T-helper 2 cell (primary cell): Measurements from ENCODE around the gene HEBP2.

Source experiments
- DNase-seq, 5 experiments: peaks; one replicate each; pipeline versions ENCODE4 v3.0.0 to v3.0.0-alpha.2; 2012 to 2022

HEBP2 gene

DNA sequence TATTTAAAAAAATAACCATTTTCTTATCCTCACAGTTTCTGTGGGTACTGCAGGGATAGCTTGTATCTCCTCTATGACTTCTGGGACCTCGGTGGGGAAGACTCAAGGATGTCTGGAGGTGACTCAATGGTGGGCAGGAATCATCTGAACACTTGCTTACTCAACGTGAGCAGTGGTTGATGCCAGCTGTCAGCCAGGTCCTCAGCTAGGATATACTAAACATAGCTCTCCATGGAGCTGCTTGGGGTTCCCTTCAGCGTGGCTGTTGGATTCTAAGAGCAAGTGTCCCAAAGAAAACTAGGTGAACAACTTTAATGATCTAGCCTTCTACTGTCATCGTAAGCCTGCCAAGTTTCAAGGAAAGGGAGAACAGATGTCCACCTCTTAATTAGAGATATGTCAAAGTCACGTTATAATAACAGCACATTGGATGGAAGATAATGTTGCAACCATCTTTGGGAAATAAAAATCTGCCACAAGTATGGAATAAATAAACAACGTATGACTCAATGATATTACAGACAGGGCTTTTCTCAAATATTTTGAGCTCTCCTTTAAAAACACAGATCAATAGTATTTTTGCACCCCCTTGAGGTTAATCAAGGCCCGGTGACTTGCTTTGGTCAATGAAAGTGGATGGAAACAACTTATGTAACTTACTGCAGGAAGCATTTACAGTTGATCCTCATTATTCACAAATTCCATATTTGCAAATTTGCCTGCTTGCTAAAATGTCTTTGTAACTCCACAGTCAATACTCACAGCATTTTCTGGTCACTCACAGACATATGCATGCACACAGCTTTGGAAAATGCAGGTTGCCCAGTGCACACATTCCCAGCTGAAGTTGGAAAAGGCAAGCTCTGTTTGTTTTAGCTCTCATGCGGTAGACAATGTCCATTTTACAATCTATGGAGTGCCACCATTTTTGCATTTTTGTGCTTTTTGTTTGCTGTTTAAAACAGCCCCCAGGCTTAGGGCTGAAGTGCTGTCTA lies 6.6 kb upstream of the HEBP2 start:
- no peak for DNase-seq

- DNase-seq, result no peak
Observed at GRCh38 chr6:138400326-138400725, 3.7 kb upstream of the HEBP2 start.

DNA sequence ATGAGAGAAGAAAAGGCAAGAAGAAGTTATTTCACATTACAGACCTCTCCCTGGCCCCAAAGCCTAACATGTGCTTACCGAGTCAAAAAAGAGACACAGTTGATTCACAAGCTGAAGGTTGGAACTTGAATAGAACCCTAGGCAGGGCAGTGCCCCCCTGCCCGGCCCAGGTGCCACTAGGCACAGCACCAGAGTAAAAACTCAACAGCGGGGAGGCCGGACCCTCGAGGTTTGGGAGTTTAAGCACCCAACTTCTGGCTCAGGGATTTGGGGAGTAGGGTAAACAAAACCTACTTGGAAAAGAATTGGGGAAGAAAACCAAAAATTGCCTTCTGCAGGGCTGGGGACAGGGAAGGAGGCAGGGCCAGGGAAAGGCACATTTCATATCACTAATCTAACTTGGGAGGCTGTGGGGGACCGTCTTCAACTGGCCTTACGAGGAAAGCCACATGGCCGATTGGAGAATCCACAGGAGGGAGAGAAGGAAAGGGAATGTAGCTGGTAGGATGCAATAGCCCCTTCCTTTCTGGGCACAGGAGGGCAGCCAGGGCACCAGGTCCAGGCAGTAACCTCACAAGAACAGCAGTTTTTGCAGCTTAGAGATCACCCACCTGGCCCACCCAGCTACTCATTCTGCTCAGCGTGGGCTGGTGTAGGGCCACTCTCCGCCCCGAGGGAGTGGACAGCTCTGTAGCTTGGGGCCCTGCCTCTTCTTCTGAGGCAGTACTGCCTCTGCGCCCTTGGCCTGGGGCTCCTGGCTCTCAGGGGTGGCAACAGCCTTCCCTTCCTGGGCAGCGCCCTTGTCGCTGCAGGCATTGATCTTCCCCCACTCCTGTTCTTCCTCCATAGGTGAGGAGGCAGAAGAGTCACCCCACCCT lies 1.8 kb upstream of the HEBP2 start:
- DNase-seq, result no peak

DNA sequence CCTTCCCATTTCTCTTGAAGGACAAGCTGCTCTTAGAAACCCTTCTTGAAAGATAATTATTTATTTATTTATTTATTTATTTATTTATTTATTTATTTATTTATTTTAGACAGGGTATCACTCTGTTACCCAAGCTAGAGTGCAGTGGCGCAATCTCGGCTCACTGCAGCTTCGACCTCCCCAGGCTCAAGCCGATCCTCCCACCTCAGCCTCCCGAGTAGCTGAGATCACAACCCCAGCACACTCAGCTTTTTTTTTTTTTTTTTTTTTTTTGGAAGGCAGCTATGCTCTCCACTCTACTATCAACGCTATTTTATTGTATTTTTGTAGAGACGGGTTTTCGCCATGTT lies 1.2 kb upstream of the HEBP2 start:
- DNase-seq, result no peak

- peak in 3 of 5 experiments; percentile 17 to 28 (median 22) for DNase-seq
Observed at GRCh38 chr6:138403324-138403800, 661 bp upstream of the HEBP2 start.

DNA sequence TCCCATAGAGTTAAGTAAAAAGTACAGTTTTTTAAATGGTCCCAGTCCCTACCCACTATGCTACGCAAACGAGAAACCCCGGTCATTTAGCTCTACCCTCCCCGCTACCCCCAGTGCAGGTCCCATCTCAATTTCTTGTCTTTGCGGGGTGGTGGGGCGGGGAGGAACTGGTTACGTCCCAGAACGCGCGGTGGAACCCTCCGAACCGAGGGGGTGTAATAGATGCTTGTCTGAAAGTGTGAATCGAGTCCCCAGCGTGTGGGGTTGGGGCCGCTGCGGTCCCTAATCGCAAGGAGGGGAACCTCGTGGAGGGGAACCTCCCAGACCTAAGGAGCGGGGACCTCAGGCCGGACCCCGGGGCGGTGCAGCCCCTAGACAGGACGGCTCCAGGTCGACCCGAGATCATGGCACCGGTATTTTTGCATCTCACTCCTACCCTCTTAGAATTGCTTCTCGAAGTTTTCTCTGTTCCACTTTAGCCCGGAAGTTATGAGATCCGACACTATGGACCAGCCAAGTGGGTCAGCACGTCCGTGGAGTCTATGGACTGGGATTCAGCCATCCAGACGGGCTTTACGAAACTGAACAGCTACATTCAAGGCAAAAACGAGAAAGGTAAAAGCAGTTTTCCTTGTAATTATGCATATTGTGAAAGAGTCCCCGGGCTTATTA lies 779 bp downstream of the HEBP2 start:
- DNase-seq, result peak in 2 of 5 experiments; percentile 14 to 47

- DNase-seq, result no peak
Observed at GRCh38 chr6:138405816-138406413, 1.9 kb downstream of the HEBP2 start.

DNA sequence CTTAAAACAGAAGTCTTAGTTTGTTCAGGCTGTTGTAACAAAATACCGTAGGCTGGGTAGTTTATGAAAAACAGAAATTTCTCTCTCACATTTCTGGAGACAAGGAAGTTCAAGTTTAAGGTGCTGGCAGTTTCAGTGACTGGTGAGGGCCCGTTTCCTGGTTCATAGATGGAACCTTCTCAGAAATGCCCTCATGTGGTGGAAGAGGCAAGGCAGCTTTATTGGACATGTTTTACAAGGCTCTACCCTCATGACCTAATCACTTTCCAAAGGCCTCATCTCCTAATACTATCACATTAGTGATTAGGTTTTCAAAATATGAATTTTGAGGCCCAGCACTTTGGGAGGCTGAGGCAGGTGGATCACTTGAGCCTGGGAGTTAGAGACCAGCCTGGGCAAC lies 2.4 kb downstream of the HEBP2 start:
- peak in 1 of 5 experiments; percentile 16 for DNase-seq

DNA sequence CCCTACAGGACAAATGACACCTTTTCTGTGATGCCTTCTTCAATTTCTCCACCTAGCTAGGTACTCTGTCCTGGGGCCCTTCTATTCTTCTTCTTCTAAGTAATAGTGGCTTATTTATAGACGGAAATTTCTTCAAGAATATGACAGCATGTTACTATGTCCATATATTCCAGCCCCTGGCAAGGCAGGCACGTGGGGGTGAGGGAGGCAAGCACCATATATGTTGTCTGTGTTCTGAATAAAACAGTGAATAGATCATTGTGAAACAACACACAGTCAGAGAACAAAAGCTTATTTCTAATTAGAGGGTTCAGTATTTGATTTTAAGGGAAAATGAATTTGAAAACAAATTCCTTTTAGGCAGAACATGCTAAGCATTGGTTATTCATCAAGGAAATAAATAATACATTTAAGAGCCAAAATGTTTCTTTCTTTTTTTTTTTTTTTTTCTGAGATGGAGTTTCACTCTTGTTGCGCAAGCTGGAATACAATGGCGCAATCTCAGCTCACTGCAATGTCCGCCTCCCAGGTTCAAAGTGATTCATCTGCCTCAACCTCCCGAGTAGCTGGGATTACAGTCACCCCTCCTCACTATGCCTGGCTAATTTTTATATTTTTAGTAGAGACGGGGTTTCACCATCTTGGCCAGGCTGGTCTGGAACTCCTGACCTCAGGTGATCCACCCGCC lies 6.2 kb downstream of the HEBP2 start:
- no peak for DNase-seq

GRCh38 chr6:138410972-138411880 lies 7.2 kb downstream of the HEBP2 start:
- peak in 1 of 5 experiments; percentile 85 for DNase-seq

GRCh38 chr6:138415125-138415524 lies 11.1 kb downstream of the HEBP2 start:
- DNase-seq, result no peak

DNA sequence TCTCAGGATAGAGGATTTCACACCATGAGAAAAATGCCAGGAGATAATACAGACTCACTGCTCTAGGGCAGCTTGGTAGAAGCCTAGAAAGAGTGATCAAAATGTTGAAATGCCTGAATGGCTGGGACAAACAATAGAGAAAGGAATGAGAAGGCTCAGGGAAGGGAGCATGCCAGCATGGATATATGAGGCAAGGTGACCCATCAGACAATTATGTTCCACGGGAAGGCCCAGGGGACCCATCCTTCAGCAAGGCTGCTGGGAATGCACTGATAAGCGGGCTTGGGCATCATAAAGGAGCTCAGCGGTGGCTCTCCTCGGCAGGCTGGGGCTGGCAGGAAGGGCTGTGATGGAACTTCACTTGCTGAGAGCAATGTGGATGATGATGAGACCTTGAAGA lies 12.2 kb downstream of the HEBP2 start:
- no peak for DNase-seq

DNA sequence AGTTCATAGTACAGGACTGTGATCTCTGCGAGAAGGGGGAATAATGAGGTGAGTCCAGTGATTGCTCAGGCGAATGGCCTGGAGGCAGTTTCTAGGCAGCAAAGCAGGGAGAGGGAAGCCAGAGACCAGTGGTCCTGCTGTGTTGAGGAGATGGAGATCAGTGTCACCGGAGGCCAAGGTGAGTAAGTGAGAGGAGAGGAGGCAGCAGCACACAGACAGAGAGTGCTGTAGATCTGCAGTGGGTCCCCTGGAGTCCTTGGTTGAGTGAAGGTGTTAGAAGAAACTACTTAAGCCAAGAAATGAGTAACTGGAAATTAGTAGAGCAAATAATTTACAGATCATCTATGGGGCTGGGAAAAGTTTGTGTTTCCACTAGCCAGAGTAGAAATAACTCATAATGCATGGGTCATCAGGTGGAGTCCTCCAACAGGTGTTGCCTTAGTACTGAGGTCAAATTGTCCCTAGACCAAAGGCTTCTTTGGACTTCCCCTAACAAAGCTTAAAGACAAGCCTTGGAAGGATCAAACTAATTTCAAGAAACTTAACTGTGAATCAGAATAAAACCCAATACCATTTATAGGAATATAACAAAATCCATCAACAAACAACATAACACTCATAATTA lies 13.6 kb downstream of the HEBP2 start:
- no peak for DNase-seq

- DNase-seq, result no peak
Observed at GRCh38 chr6:138418118-138418742, 14.2 kb downstream of the HEBP2 start.

DNA sequence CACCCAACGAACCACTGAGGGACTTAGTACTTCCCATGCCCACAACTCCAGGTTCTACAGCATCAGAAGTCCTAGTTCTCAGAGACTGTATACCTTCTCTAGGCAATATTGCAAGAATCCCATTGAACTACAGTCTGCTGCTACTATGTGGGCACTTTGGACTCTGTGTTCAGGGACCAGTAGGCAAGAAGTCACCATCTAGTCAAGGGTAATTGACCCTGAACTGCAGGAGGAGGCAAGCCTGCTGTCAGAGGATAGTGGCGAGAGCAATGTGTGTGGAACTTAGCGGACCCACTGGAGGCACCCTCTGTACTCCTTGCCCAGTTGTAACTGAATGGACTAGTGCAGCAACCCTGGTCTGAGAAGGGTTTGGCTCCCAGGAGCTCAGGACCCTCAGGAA lies 15.7 kb downstream of the HEBP2 start:
- no peak for DNase-seq

DNA sequence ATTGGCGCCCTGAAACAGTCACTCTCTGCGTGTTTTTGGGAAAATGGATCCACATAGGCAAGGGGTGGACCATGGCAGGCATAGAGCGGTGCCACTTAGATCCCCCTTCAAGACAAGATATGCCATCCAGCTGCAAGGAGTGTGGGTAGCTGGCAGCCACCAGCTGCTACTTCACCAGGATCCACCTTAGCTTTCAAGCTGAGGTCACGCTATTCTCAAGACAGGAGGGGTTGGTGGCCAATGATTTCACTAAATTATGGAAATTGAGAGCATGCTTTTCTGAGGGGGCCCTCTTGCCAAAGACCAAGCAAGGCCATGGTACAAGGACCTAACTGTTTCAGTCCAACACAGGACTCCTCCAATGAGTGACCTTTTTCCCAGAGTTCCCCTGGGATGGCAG lies 16.3 kb downstream of the HEBP2 start:
- no peak for DNase-seq

- DNase-seq, result no peak
Observed at GRCh38 chr6:138421089-138421488, 17.1 kb downstream of the HEBP2 start.

- DNase-seq, result no peak
Observed at GRCh38 chr6:138421608-138422007, 17.6 kb downstream of the HEBP2 start.

GRCh38 chr6:138422861-138423260 lies 18.8 kb downstream of the HEBP2 start:
- no peak for DNase-seq
